Osteoblast (primary cell): Measurements from ENCODE around the gene NDUFS8. TPM values are rescaled to one million over a fixed set of nuclear protein-coding genes. Genes with fewer than 3 reads are reported as not detected.

Experiments used
- DNase-seq: peaks from one replicate; pipeline ENCODE4 v3.0.0; 2011; ENCODE audit warnings: low spot score, mixed read lengths; ENCODE audit not compliant: insufficient read length; ENCODE audit errors: missing footprints
- H2AFZ ChIP-seq: 2 replicates; pipeline ENCODE4 v1.6.0; 2011; ENCODE audit warnings: mild to moderate bottlenecking, low read length
- H3K27ac ChIP-seq: 2 replicates; pipeline ENCODE4 v1.5.1; 2011; ENCODE audit warnings: mild to moderate bottlenecking, low read depth, low read length, moderate library complexity
- H3K27me3 ChIP-seq: 2 replicates; pipeline ENCODE4 v1.6.0; 2012; ENCODE audit warnings: mild to moderate bottlenecking, control low read depth, inconsistent platforms, low read length, moderate library complexity; ENCODE audit not compliant: insufficient read depth
- H3K36me3 ChIP-seq: 2 replicates; pipeline ENCODE4 v1.5.1; 2011; ENCODE audit warnings: mild to moderate bottlenecking, low read length, control low read depth, moderate library complexity; ENCODE audit not compliant: insufficient read depth
- H3K4me1 ChIP-seq: 2 replicates; pipeline ENCODE4 v1.5.1; 2011; ENCODE audit warnings: mild to moderate bottlenecking, low read length, control low read depth, moderate library complexity; ENCODE audit not compliant: insufficient read depth
- H3K4me2 ChIP-seq: 2 replicates; pipeline ENCODE4 v1.6.0; 2011; ENCODE audit warnings: mild to moderate bottlenecking, low read length; ENCODE audit not compliant: insufficient read depth
- H3K4me3 ChIP-seq: fragments of 200-600 bp; sonication (generic); 3 replicates; pipeline ENCODE4 v1.5.1; 2012; ENCODE audit warnings: mild to moderate bottlenecking, low read length, inconsistent platforms; ENCODE audit not compliant: insufficient read depth
- H3K79me2 ChIP-seq: 2 replicates; pipeline ENCODE4 v1.6.0; 2012; ENCODE audit warnings: mild to moderate bottlenecking, low read length, control low read depth, inconsistent platforms; ENCODE audit not compliant: insufficient read depth
- H3K9me3 ChIP-seq: 2 replicates; pipeline ENCODE4 v1.5.1; 2011; ENCODE audit warnings: low read depth, low read length, control low read depth
- H4K20me1 ChIP-seq: 2 replicates; pipeline ENCODE4 v1.6.0; 2012; ENCODE audit warnings: mild to moderate bottlenecking, low read length, control low read depth; ENCODE audit not compliant: insufficient read depth
- total RNA-seq: library from RNA; depleted of rRNA; stranded (reverse); fragments of >200 nt; gene quantifications from 2 replicates; pipeline ENCODE4 v1.2.3, GENCODE V29; 2012
- TF ChIP-seq, protein P1 (sequence below): IDR thresholded peaks from 2 replicates; pipeline ENCODE4 v1.5.1; 2011; ENCODE audit warnings: mild to moderate bottlenecking, low read depth, low read length, moderate library complexity; ENCODE audit errors: extremely low read depth

Gene NDUFS8
- total RNA-seq, 1 donor: 73.1 TPM

DNA sequence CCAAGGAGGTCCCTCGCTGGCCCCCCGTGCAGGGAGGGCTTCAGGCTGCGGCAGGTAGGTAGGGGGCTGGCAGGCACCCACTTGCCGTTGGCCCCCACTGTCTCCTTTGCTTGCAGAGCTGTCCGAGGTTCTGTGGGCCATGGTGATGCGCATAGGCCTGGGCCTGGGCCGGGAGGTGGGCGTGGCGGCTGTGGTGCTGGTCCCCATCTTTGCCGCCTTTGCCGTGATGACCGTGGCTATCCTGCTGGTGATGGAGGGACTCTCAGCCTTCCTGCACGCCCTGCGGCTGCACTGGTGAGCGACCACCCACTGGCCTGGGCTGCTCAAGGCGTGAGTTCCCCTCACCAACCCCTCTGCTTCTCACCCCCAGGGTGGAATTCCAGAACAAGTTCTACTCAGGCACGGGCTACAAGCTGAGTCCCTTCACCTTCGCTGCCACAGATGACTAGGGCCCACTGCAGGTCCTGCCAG is 19.9 kb downstream of the NDUFS8 start:
- Histone ChIP-seq H4K20me1 (no peaks in the 10 kb centered on the region), H3K27ac (no peak overlapping the region), H2AFZ (no peak overlapping the region), H3K4me1 (no peaks in the 10 kb centered on the region), H3K4me2 (no peak overlapping the region), H3K36me3 (peaks cover 42% of the 10 kb centered on the region), H3K4me3 (no peak overlapping the region), H3K9me3 (no peaks in the 10 kb centered on the region), H3K79me2 (no peaks in the 10 kb centered on the region), H3K27me3 (no peaks in the 10 kb centered on the region)
- TF ChIP-seq, protein P1, sequence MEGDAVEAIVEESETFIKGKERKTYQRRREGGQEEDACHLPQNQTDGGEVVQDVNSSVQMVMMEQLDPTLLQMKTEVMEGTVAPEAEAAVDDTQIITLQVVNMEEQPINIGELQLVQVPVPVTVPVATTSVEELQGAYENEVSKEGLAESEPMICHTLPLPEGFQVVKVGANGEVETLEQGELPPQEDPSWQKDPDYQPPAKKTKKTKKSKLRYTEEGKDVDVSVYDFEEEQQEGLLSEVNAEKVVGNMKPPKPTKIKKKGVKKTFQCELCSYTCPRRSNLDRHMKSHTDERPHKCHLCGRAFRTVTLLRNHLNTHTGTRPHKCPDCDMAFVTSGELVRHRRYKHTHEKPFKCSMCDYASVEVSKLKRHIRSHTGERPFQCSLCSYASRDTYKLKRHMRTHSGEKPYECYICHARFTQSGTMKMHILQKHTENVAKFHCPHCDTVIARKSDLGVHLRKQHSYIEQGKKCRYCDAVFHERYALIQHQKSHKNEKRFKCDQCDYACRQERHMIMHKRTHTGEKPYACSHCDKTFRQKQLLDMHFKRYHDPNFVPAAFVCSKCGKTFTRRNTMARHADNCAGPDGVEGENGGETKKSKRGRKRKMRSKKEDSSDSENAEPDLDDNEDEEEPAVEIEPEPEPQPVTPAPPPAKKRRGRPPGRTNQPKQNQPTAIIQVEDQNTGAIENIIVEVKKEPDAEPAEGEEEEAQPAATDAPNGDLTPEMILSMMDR: no peak
- peak; percentile 67 for DNase-seq

- no peak overlapping the region for H2AFZ ChIP-seq
- H3K27ac ChIP-seq: no peak overlapping the region
- no peak overlapping the region for H3K4me3 ChIP-seq
- no peak overlapping the region for H3K4me2 ChIP-seq
- H3K27me3 ChIP-seq: no peaks in the 10 kb centered on the region
- no peaks in the 10 kb centered on the region for H3K9me3 ChIP-seq
- TF ChIP-seq, protein P1: no peak
- DNase-seq: peak; percentile 57
- no peaks in the 10 kb centered on the region for H3K4me1 ChIP-seq
- H4K20me1 ChIP-seq: no peaks in the 10 kb centered on the region
- no peaks in the 10 kb centered on the region for H3K79me2 ChIP-seq
- H3K36me3 ChIP-seq: peaks cover 39% of the 10 kb centered on the region
Observed at GRCh38 chr11:68051191-68052136, 21.0 kb downstream of the NDUFS8 start.

GRCh38 chr11:68052137-68052873 is 21.8 kb downstream of the NDUFS8 start:
- Histone ChIP-seq H2AFZ (no peak overlapping the region), H3K36me3 (peaks cover 34% of the 10 kb centered on the region), H3K4me3 (no peak overlapping the region), H3K79me2 (no peaks in the 10 kb centered on the region), H3K4me1 (no peaks in the 10 kb centered on the region), H4K20me1 (no peaks in the 10 kb centered on the region), H3K9me3 (no peaks in the 10 kb centered on the region), H3K27ac (no peak overlapping the region), H3K27me3 (no peaks in the 10 kb centered on the region), H3K4me2 (no peak overlapping the region)
- peak; percentile 73 for DNase-seq
- TF ChIP-seq, protein P1: no peak

DNA sequence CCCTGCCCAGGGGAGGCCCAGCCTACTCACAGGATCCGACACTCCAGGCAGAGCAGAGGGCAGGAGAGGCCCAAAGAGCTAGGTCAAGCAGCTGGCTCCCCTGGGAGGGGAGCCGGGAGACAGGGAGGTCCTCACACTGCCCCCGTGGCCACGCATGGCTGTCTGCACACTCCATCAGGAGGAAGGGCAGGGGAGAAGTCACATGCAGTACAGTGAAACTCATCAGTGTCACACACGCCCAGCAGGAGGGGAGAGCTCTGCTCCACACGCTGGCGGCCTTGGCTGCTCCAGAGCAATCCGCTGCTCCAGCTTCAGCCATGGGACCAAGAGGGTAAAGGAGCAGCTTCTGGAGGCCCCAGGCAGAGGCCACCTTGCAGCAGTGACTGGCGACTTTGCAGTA is 22.6 kb downstream of the NDUFS8 start:
- Histone ChIP-seq H3K4me3 (no peak overlapping the region), H4K20me1 (no peaks in the 10 kb centered on the region), H3K4me2 (no peak overlapping the region), H3K4me1 (no peaks in the 10 kb centered on the region), H3K27me3 (no peaks in the 10 kb centered on the region), H3K36me3 (peaks cover 31% of the 10 kb centered on the region), H3K79me2 (no peaks in the 10 kb centered on the region), H3K27ac (no peak overlapping the region), H2AFZ (no peak overlapping the region), H3K9me3 (no peaks in the 10 kb centered on the region)
- DNase-seq: peak; percentile 84
- TF ChIP-seq, protein P1: no peak
